Stimulated activated CD4-positive, alpha-beta T cell treated with anti-CD3 and anti-CD28 coated beads, Interleukin-15, amount 100 ng/mL, for 1 hour (primary cell): ENCODE results near the gene FLT3LG.

ENCODE experiments used
- DNase-seq, 2 donors: peaks; one replicate each; pipeline ENCODE4 v3.0.0-alpha.2; 2020; ENCODE audit warnings: low read depth in 1 of 2, low spot score in 1 of 2

The FLT3LG gene

GRCh38 chr19:49473868-49474541 is at the start of gene FLT3LG:
TSS of gene FLT3LG (plus strand) at chr19:49474215. CDS start at chr19:49474640, 425 bp downstream.
- DNase-seq = peak; percentile 83 to 86

DNA sequence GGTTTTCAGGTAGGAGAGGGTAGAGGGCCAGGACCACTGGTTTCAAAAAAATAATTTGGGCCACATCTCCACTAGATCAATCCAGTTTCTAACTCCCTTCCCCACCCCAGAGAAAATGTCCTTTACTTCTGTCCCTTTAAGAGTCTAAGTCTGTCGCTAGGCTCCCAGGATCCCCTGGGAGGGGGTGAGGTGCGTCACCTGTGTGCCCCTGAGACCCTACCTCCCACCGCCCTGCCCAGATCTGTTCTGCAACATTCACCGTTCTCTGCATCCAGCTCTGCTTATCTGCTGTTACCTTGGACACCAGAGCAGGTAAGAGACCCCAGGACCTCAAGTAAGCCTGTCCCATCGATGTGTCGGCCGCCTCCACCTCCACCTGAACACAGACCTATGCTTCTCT is 48.8 kb upstream of the FLT3LG start, which contains the start of gene GFY:
Gene GFY, plus strand, starts transcription at position 211 of the 400 bp plus-strand sequence. CDS start 1,043 bp downstream, outside the sequence.
- DNase-seq = no peak

DNA sequence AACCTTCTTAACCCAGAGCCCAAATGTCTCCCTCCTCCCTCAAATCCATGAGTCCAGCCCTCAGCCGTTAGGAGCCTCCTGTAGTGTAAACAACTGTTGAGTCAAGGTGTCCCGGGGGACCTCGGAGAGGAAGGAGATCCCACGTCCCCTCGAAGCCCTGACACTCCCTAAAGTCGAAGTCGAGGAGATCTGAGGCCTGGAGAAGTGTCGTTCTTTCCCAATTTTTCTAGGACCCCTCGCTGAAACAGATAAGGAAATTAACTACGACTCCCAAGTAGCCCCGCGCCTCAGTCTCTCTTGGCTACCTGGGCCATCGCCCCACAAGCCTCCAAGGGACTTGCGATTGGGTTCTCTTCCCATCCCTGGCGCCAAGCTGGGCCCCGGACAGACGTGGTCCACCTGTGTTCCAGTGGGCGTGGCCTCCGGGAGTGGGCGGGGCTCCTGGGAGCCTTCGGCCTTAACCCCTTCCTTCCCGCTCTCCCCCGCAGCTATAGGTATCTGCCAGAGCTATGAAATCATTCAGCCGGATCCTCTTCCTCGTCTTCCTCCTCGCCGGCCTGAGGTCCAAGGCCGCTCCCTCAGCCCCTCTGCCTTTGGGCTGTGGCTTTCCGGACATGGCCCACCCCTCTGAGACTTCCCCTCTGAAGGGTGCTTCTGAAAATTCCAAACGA is 48.0 kb upstream of the FLT3LG start:
- no peak for DNase-seq

DNA sequence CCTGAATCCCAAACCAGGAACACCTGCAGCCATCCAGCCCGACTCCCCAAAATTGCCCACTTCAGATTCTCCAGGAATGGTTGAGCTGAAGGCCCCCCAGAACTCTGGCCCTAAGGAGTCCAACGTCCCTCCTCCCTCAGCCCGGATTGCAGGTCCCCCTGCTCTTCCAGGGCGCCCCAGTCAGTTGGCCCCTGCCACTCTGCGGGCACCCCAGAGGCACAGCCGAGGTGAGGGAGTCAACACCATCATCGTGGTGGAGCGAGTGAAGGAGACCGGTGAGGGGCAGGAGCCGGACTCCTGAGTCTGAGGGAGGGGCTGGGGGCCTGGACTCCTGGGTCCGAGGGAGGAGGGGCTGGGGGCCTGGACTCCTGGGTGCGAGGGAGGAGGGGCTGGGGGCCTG is 46.7 kb upstream of the FLT3LG start:
- DNase-seq = no peak

DNA sequence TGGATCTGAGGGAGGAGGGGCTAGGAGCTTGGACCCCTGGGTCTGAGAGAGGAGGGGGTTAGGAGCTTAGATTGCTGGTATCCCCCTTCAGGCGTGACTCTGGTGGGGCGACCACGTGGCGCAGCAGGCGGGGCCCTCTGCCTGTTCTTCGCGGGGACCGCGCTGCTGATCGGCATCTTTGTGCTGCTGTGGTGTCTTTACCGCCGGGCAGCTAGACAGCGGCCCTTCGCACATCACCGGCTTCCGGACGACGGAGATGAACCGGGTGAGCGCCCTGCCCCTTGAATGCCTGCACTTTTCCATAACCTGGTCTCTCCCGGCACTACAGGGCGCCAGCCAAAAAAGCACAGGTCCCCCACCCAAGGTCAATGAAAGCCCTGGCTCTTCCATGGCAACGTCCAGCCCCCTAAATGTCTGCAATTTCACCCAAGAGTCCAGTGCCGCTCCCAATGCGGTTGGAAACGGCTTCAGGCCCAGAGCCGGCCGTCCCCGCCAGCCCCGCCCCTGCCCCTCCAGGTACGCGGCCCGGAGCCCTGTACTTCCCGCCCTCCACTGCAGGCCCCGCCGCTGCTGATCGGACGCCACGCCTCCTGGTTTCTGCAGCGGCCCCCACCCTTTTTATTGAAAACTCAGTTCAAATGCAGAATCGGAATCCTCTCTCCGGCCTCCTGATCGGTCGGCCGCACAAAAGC is 46.0 kb upstream of the FLT3LG start:
- DNase-seq = no peak

DNA sequence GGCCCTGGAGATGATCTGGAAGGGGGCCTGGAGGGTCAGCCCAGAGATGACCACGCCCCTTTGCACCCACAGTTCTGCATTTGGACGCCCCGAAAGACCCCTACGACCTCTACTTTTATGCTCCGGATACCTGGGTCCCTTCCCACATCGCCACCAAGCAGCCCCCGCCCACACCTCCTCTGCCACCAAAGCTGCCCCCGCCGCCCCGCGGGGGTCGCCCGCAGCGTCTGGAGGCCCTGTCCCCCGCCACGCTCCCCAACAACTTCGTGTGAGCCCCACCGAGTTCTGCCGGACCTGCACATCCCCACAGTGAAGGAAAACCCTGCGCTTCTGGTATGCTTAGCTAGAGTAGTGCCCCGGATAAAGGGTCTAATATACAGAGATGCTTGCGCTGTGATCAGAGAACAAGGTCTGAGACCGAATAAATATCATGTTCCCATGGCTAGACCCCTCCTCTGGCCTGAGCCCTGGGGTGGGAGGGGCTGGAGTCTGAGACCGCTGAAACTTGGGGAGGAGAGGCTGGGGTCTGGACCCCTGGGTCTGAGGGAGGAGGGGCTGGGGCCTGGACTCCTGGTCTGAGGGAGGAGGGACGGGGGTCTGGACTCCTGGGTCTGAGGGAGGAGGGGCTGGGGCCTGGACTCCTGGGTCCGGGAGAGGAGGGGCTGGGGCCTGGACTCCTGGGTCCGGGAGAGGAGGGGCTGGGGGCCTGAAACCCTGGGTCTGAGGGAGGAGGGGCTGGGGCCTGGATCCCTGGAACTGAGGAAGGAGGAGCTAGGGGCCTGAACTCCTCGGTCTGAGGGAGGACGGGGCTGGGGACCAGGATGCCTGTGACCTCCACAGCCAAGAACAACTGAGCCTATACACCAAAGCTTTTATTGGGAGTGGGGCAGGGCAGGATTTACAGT is 45.2 kb upstream of the FLT3LG start:
- DNase-seq = no peak

GRCh38 chr19:49430172-49430677 is 43.8 kb upstream of the FLT3LG start:
- no peak for DNase-seq

DNA sequence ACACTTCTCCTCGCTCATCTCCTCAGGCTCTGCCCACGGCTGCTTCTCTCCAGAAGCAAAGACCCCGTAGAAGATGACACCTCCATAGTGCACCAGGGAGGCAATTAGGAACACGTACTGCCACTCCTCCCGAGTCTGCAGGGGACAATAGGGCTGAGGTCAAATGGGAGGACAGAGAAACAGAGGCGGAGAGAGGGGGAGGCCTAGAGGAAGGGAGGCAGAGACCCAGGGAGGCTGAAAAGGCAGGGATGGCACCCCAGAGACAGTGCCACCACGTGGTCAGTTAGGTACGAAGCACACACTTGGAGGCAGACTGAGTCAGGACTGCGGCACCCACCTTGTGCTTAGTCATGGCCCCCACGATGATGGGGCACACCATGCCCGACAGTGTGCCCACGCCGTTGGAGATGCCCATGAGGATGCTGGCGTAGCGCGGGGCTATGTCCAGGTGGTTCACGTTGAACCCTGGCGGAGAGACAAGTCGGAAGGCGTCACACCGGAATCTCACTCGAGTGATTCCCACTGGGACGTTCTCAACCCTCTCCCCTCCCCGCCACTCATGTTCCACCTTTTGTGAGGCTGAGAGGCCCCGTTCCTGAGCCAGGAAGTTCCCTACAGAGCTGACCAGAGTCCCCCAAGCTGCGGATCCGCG is 43.2 kb upstream of the FLT3LG start:
- no peak for DNase-seq

DNA sequence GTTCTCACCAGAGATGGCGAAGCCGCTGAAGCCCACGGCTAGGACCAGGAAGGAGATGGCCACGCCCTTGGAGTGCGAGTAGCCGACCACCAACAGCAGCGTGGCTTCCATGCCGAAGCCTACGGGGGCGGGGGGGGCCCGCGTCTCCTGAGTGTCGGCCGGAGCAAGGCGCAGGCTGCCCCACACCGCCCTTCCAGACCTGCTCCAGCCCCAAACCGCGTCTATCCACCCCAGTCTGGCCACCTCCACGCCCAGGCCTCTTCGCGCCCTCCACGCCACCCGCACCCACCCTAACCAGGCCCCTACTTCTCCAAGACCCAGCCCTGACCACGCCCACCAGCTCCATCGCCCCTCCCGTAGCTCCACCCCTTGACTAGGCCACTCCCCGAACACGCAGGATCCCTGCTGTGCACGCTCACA is 42.7 kb upstream of the FLT3LG start:
- DNase-seq = no peak

DNA sequence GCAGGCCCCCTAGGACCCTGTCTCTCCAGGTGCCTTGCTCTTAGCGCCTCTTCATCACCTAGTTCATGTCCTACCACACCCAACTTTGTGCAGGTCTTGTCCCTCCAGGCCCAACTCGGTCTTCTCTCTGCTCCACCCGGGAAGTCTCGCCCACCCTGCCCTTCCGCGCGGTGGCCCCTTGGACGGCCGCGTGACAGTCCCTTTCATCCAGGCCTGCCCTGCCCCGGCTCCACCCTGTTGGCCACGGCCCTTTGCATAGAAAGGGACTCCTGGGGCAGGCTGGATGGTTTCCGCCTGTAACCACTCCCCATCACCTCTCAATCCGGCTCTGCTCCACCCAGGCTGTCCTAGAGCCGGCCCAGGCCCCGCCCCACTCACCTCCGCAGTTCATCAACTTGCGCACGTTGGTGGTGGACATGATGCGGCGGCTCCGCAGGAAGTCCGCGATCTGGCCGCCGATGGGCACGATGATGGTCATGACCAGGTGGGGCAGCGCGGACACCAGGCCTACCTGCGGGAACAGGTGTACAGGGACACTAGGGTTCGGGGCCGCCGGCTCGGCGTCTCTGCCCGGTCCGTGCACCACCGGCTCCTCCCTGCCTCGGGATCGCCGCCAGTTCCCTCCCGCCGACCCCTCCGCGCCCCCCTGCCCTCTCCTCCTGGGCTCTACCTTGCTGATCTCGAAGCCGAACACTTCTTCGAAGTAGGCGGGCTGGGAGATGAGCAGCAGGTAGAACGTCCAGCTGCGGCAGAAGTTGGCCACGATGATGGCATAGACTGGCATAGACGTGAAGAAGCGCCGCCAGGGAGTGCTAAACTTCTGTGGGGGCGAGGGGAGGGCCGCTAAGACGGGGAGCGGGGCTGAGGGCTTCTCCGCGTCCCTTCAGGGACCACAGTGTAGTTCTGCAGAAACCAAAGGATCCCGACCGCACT is 41.6 kb upstream of the FLT3LG start:
- DNase-seq = no peak

DNA sequence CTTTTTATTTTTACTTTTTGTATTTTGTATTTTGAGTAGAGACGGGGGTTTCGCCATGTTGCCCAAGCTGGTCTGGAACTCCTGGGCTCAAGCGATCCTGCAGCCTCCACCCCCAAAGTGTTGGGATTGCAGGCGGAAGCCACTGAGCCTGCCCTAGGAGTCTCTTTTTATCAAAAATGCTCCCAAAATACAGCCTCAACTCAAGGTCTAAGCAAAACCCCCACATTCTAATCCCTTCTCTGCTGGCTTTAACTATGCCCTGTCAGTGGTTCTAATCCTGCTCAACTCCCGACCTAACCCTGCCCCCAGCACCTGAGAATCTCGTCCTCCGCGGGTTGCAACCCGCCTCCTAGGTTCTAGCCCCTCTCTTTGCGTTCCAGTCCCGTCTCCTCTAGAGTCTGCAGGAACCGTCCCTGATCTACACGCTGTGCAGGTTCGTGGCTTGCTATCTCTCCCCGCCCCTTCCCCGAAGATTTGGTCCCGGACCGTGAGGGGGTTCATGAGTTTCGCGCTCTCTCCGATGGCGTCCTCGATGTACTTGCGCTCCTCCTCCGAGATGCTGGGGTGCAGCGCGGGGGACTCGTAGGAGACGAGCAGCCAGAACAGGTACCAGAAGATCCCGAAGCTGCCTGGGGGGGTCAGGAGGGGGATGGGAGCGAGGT is 40.6 kb upstream of the FLT3LG start:
- DNase-seq = no peak

GRCh38 chr19:49434907-49435583 is 39.0 kb upstream of the FLT3LG start:
- DNase-seq = no peak

GRCh38 chr19:49435670-49436069 is 38.3 kb upstream of the FLT3LG start:
- no peak for DNase-seq

- peak in 1 of 2 donors; percentile 35 for DNase-seq
Observed at GRCh38 chr19:49436381-49437017, 37.5 kb upstream of the FLT3LG start.

- DNase-seq = no peak
Observed at GRCh38 chr19:49437231-49437630, 36.8 kb upstream of the FLT3LG start.

GRCh38 chr19:49438261-49438660 is 35.8 kb upstream of the FLT3LG start:
- DNase-seq = no peak

DNA sequence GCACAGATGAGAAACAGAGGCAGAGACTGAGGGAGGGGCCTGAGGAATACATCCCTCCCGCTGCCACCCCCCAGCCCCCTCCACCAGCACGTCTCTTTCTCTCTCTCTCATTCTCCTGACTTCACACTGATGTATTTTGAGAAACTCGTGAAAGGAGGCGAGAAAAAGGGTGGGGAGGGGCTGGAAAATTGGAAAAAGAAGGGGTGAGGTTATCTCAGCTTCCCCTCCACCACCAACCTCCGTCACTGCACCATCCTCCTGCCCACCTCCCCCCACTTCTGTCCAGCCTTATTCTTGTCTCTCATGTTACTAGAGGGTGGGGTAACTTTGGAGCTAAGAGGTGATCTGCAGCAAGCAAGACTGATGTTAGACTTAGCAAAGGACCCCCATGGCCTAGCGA is 34.2 kb upstream of the FLT3LG start:
- DNase-seq = no peak
